ENCODE measurements around the gene DNAI1. TPM values are rescaled to one million over a fixed set of nuclear protein-coding genes. Genes with fewer than 3 reads are reported as not detected.
"Not testable (repeated sequence)": the region's sequence is repeated elsewhere in the genome, so short reads cannot be mapped to it uniquely, and the experiment has no call there.

The DNAI1 gene
- not detected in 2 replicates for total RNA-seq

DNA sequence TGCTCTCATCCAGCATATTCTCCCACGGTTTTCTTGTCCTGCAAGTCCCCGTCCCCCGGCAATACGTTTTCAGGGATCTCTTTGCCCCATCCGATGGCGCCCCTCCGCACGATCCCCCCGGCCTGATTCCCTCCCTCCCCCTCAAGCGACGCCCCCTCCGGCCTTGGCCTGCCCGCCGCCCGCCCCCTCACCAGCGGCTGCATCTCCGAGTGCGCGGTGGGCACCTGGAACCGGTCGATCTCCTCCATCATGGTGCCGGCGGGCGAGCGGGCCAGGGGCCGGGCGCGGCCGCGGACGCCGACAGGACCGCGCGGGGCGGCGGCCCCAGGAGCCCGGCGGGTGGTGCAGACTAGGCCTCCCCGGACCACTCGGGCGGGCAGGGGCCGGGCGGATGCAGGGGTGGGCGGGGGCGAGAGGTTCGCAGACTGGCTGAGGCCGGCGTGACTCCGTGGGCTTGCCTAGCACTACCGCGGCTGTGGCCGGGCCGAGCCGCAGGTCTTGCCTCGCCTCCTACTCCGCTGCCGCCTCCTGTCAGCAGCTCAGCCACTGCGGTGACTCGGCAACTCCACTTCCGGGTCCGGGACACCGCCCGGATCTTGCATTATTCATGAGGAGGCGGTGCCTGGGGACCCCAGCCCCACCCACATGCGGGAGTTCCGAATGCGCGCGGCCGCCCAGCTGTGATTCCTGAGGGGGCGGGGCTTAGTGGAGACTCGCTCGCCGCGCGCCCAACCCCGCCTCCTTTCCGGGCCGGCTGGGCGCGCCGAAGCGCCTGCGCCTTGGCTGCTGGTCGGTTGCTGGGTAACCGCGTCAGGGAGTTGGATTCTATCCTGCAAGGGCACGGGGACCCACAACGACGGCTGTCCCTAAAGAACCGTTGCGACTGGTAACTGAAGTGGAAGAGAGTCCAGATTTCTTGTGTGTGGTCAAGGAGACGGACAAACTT, at the start of gene DNAI1, which contains the start of gene FAM219A:
Gene DNAI1 (plus strand): TSS at position 793 of the 946 bp plus-strand sequence. CDS start 201 bp downstream, outside the sequence.
Gene FAM219A (minus strand): TSS at position 558 of the 946 bp plus-strand sequence. CDS start 307 bp downstream, at position 251.
- H3K4me1 Mint-ChIP-seq: peaks cover 41% of the 10 kb centered on the region
- no peaks in the 10 kb centered on the region for H3K9me3 Mint-ChIP-seq
- intact Hi-C loops (cut with micrococcal nuclease): loop anchor here (1.0 kb wide), 3 partner anchors 65 to 154 kb away; partner anchors contain the start of gene RPP25L
- peaks cover 1% of the 10 kb centered on the region for H3K36me3 Mint-ChIP-seq (ENCODE audit: low read depth)
- peak within 1 kb of the TSS; percentile 92 for H3K4me3 Mint-ChIP-seq
- peak; percentile 100 for DNase-seq
- peak within 1 kb of the TSS; percentile 81 for H3K27ac Mint-ChIP-seq
- peaks cover 18% of the 10 kb centered on the region for H3K27me3 Mint-ChIP-seq

DNA sequence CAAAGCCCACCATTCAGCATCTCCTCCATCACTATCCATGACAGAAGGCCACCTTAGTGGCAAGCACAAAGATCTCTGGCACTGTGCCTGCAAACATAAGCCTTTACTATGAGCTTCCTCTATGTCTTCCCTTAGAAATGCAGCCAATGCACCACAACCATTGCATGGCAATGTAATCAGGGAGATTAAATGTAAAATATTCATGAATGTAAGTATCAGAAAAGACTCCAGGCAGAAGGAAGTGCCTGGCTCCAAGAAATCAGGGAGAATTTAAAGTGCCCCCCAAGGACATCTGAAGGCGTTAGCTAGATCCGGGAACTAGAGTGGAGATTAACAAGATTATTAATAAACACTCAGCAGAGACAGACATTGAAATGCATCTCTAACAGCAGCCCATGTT, 49.5 kb upstream of the DNAI1 start:
- no peaks in the 10 kb centered on the region for H3K9me3 Mint-ChIP-seq
- no peak overlapping the region for H3K4me3 Mint-ChIP-seq
- H3K4me1 Mint-ChIP-seq: no peaks in the 10 kb centered on the region
- no peaks in the 10 kb centered on the region for H3K27me3 Mint-ChIP-seq
- intact Hi-C loops (cut with micrococcal nuclease): no loop called here
- no peaks in the 10 kb centered on the region for H3K36me3 Mint-ChIP-seq (ENCODE audit: low read depth)
- no peak overlapping the region for H3K27ac Mint-ChIP-seq
- DNase-seq: no peak

DNA sequence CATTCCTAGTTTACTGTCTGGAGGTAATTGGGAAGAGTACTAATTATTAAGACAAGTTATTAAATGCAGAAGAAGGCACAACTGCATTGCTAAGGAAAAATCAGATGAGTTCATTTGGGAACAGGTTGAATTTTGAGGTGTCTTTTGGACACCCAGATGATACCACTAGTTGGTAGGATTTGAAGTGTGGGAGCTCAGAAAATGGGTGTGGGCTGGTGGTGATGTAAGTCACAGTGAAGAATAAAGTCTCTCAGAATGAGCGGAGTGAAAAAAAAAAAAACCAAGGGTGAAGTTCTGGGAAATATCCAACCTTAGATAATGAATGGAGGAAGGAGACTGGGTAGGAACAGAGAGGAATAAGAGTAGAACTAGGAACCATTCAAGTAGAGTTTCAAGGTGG, 46.3 kb upstream of the DNAI1 start:
- no peaks in the 10 kb centered on the region for H3K9me3 Mint-ChIP-seq
- no peak for DNase-seq
- H3K4me1 Mint-ChIP-seq: no peaks in the 10 kb centered on the region
- H3K27me3 Mint-ChIP-seq: no peaks in the 10 kb centered on the region
- H3K36me3 Mint-ChIP-seq (ENCODE audit: low read depth): no peaks in the 10 kb centered on the region
- H3K27ac Mint-ChIP-seq: no peak overlapping the region
- no peak overlapping the region for H3K4me3 Mint-ChIP-seq
- intact Hi-C loops (cut with micrococcal nuclease): no loop called here

DNA sequence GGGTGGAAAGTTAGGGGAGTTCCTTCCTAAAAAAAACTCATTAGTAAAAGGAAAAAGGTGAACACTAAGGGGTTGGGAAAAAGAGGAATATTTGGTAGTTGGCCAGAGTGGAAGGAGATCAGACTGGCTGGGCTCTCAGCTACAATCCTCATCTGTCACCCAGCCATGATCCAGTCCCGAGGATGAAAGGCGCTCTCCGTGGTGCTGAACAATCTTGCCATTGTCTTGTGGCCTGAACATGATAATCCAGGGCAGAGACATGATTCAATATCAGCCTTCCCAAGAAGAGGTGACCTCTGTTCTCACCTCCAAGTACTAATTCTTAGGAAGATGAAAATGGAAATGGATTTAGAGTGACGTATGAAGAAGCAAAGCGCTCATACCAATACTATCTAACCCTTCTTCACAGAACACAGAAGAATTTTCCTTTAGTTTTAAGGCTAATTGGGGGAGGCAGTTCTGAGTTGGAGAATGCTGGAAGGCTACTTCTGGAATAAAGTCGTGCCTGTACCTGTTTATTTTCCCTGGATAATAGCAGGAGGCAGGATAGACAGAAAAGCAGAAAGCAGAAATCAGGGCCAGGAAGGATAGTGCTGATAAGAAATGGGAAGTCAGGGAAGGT, 45.3 kb upstream of the DNAI1 start:
- Mint-ChIP-seq H3K27ac (no peak overlapping the region), H3K4me1 (no peaks in the 10 kb centered on the region), H3K9me3 (no peaks in the 10 kb centered on the region), H3K36me3 (ENCODE audit: low read depth) (no peaks in the 10 kb centered on the region), H3K27me3 (no peaks in the 10 kb centered on the region), H3K4me3 (no peak overlapping the region)
- peak; percentile 87 for DNase-seq
- intact Hi-C loops (cut with micrococcal nuclease): no loop called here

DNA sequence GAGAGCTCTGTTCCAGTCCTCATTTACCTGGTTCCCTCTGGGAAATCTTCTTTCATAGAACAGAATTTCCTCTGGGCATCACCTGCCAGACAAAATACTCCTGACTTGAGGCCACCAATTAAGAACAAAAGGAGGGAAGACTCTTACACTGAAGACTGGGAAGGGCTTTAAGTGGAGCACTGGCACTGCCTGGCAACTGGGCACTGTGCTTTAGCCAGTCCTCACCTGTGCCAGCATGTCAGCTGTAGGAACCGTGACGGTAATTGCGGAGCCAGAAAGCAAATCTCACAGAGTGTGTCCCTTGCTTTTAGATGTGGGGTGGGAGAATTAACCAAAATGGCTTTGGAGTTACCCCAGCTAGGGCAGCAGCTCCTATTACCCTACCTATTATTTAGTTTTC, 40.9 kb upstream of the DNAI1 start:
- Mint-ChIP-seq H3K4me1 (no peaks in the 10 kb centered on the region), H3K27me3 (no peaks in the 10 kb centered on the region), H3K27ac (no peak overlapping the region), H3K9me3 (no peaks in the 10 kb centered on the region), H3K36me3 (ENCODE audit: low read depth) (no peaks in the 10 kb centered on the region), H3K4me3 (no peak overlapping the region)
- no peak for DNase-seq
- intact Hi-C loops (cut with micrococcal nuclease): no loop called here

DNA sequence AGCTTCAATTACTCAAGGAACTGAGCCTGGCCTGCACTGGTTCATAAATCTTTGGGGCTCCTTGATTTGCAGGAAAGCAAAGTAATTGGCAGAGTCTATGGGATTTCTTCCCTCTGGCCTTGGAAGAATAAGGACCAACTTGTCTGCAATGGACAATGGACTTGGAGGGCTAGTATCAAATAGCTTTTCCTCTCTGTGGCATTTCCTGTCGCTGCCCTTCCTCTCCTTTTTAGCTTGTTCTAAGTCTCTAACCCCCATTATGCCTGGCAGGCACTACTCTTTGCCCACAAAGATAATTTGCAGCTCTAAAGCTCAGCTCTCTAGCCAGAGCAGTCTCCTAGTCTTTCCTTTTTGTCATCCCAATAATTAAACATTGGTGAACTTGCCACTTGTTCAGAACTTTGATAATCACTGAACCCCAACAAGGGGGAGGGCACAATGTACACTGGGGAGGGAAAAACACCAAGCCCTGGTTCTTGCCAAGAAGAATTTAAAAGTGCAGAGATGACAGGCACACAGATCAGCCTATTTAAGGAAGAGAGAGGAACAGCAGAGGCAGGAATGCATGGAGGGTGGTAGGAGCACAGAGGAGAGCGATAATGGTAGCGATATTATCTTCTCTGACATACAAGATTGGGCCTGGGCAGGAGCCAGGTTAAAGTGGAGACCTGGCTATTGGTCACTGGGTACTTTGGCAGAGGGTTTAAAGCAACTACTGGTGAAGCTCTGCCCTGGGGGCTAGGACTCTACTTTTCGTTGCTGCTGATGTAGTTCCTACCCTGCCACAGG, 38.7 kb upstream of the DNAI1 start:
- Mint-ChIP-seq H3K9me3 (no peaks in the 10 kb centered on the region), H3K27me3 (no peaks in the 10 kb centered on the region), H3K36me3 (ENCODE audit: low read depth) (no peaks in the 10 kb centered on the region), H3K4me1 (no peaks in the 10 kb centered on the region), H3K4me3 (no peak overlapping the region), H3K27ac (no peak overlapping the region)
- intact Hi-C loops (cut with micrococcal nuclease): no loop called here
- DNase-seq: no peak

DNA sequence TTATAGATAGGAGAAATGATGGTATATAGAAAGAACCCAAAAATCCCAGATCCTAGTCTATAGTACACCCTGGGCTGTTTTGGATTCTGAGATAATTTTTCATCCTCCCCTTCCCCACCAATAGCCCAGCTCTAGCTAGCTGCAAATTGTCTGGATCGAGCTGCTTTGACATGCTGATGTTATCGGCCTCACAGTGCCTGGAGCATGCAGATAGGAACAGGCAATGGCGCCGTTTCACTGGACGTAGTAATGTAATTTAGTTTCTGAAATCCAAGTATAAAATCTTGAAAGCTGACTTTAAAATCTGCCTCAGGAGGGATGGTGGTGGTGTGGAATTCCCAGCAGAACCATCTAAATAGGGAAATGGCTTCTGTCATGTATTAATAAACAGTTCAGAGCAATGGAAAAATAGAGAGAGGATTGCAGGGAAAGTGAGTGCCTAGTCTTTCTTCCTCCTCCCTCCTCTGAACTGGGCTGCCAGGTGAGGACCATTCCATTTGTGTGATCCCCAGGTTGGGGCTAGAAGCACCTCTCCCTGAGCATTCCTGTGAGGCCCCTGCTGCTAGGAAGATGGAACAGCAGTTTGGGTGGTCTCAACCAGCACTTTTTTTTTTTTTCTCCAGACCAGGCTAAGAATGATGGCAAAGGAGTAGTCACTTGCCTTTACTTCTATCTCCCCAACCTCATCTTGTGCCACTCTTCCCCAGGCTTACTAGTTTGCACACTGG, 32.1 kb upstream of the DNAI1 start:
- Mint-ChIP-seq H3K27ac (no peak overlapping the region), H3K4me3 (no peak overlapping the region)
- no peak for DNase-seq

DNA sequence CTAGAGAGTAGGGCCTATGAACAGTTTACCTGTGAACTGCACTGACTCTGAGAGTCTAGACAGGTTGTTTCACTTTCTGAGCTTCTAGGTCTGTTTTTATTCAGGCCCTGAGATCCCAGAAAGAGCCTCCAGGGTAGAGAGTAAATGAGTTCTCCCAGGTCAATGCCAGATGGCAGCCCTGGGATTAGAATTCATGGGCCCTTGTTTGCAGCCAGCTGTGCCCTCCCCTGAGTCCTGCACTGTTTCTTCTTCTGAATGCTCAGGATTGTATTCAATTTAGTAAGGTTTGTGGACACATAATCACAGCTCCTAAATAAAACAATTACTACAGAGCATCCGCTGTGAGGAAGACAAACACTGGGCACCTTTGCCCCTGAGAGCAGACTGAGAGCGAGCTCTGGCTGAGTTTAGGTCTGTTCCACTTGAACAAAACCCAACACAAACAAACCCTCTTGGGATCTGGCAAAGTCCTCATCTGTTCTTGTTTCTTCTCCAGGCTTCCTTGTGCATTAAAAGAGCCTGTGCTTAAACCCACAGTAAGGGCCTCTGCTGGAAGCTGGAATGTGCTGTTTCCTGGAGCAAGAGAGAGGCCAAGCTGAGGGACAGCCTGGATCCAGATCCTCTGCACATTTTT, 30.2 kb upstream of the DNAI1 start:
- Mint-ChIP-seq H3K4me1 (no peaks in the 10 kb centered on the region), H3K27ac (no peak overlapping the region), H3K27me3 (no peaks in the 10 kb centered on the region), H3K4me3 (no peak overlapping the region), H3K36me3 (ENCODE audit: low read depth) (no peaks in the 10 kb centered on the region), H3K9me3 (no peaks in the 10 kb centered on the region)
- intact Hi-C loops (cut with micrococcal nuclease): no loop called here
- no peak for DNase-seq

More for the DNA sequence above, 32.1 kb upstream of the DNAI1 start:
- intact Hi-C loops (cut with micrococcal nuclease): no loop called here
- Mint-ChIP-seq H3K27me3 (no peaks in the 10 kb centered on the region), H3K9me3 (no peaks in the 10 kb centered on the region), H3K36me3 (ENCODE audit: low read depth) (no peaks in the 10 kb centered on the region), H3K4me1 (no peaks in the 10 kb centered on the region)

DNA sequence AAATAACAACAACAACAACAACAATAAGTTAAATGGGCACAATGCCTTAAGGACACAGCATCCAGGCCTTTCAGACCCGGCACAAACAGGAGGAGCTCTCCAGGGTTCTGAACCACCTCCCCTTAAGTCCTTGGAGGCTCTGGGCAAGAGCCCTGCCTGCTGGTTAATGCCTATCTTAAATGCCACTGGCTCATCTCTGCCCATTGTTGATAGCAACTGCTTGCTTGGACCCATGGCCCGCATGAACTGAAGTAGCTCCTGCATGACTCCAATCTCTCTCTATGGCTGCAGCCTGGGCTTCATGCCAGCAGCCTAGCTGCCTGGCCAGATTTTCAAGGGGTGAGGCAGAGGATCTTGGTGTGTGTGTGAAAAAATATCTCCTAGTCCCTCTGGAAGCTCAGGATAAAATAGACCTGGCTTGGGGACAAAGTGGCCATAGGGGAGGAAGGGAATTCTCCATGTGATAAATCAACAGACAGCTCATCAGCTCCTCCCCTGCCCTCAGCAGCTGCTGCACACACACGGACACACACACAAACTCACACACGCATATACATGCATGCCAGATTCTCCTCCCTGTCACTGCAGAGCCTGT, 27.7 kb upstream of the DNAI1 start:
- Mint-ChIP-seq H3K36me3 (ENCODE audit: low read depth) (no peaks in the 10 kb centered on the region), H3K9me3 (no peaks in the 10 kb centered on the region), H3K4me3 (no peak overlapping the region), H3K4me1 (no peaks in the 10 kb centered on the region), H3K27ac (no peak overlapping the region), H3K27me3 (no peaks in the 10 kb centered on the region)
- intact Hi-C loops (cut with micrococcal nuclease): no loop called here
- peak; percentile 80 for DNase-seq

DNA sequence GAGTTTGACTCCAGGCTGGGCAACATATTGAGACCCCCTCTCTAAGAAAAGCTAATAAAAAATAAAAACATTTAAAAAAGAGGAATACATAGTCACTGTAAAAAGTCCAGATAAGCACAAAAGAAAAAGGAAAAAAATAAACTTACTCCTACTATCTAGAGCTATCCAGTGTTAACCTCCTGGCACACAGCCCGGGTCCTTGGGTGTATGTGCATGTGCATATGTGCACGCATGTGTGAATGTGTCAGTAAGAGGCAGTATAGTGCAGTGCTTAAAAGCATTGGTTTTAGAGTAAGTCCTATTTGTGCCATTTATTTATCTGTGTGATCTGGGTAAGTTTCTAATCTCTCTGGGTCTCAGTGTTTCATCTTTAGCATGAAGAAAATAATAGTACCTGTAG, 26.9 kb upstream of the DNAI1 start:
- Mint-ChIP-seq H3K4me1 (no peaks in the 10 kb centered on the region), H3K4me3 (no peak overlapping the region), H3K36me3 (ENCODE audit: low read depth) (no peaks in the 10 kb centered on the region), H3K9me3 (no peaks in the 10 kb centered on the region), H3K27ac (no peak overlapping the region), H3K27me3 (no peaks in the 10 kb centered on the region)
- intact Hi-C loops (cut with micrococcal nuclease): no loop called here
- no peak for DNase-seq

DNA sequence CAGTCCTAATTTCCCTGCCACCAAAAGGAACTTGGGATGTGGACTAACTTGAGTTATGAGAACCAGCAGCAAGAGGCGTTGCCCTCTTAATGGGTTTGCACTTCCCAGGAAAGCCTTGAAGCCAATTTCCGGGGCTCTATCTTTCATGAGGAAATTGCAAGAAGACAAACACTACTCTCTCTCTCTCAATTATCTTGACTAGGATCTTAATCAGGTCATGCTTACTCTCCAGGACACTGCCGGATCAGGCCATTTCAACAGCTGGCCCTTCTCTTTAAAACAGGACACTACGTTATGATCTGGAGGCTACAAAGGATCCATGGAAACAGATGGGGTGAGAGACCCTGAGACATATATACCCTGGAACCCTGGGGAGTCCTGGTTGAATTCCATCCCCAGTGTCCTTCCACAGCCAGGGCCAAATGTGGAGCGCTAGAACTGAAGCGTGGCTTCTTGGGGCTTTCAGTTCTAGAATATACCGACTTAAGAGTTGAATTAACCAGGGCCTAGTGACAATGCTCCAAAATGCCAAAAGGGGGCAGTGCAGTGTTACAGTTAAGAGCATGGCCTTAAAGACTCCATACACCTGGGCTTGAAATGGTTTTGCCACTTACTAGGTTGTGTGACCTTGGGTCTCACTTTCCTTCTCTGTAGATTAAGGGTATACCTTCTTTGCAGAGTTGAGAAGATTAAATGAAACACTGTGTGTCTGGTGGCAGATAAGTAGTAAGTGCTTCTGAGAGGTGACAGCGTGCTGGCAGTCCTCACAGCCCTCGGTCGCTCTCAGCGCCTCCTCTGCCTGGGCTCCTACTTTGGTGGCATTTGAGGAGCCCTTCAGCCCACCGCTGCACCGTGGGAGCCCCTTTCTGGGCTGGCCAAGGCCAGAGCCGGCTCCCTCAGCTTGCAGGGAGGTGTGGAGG, 21.3 kb upstream of the DNAI1 start:
- no peaks in the 10 kb centered on the region for H3K27me3 Mint-ChIP-seq
- DNase-seq: peak; percentile 89
- H3K9me3 Mint-ChIP-seq: no peaks in the 10 kb centered on the region
- no peak overlapping the region for H3K4me3 Mint-ChIP-seq
- intact Hi-C loops (cut with micrococcal nuclease): loop anchor here (1.0 kb wide), 3 partner anchors 63 to 154 kb away; no protein-coding TSS in a partner anchor
- peaks cover 8% of the 10 kb centered on the region for H3K4me1 Mint-ChIP-seq
- H3K36me3 Mint-ChIP-seq (ENCODE audit: low read depth): no peaks in the 10 kb centered on the region
- no peak overlapping the region for H3K27ac Mint-ChIP-seq

DNA sequence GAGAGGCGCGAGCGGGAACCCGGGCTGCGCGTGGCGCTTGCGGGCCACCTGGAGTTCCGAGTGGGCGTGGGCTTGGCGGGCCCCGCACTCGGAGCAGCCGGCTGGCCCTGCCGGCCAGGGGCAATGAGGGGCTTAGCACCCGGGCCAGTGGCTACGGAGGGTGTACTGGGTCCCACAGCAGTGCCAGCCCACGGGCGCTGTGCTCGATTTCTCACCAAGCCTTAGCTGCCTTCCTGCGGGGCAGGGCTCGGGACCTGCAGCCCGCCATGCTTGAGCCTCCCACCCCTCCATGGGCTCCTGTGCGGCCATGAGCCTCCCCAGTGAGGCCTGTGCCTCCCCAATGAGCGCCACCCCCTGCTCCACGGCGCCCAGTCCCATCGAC, 20.7 kb upstream of the DNAI1 start:
- H3K36me3 Mint-ChIP-seq (ENCODE audit: low read depth); H3K9me3 Mint-ChIP-seq; H3K4me3 Mint-ChIP-seq; H3K27me3 Mint-ChIP-seq; DNase-seq; H3K27ac Mint-ChIP-seq; H3K4me1 Mint-ChIP-seq: not testable (repeated sequence)
- intact Hi-C loops (cut with micrococcal nuclease): loop anchor here (1.0 kb wide), 3 partner anchors 62 to 153 kb away; no protein-coding TSS in a partner anchor

Data from activated CD4-positive, alpha-beta T cell treated with anti-CD3 and anti-CD28 coated beads, Interleukin-2, amount 10 ng/mL, durations not matched to agents 24 days and 14 days (primary cell).